Measurements from ENCODE around the gene AP4S1. TPM values are rescaled to one million over a fixed set of nuclear protein-coding genes. Genes with fewer than 3 reads are reported as not detected.
"Not testable (repeated sequence)": the region's sequence is repeated elsewhere in the genome, so short reads cannot be mapped to it uniquely, and the experiment has no call there.

AP4S1 gene
- total RNA-seq, 1 experiment from 2014 or later: 7.2 TPM

DNA sequence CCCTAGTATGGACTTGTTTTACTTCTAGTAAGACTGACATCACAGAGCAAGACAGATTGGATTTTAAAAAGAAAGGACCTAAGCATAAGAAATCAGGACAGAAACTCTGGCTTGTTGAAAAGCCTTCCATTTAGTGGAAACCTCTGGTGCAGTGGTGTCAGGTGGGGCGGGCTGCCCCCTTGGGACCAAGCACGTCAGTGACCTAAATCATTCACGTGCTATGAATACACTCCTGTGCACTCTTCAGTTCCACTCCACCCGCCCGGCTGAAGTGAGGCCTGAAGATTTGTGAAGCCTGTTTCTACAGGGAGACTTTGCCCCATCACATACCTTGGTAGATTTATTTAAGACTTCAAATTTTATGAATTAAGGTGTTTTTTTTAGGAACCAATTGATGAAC, 58.9 kb downstream of the AP4S1 start:
- no peak for DNase-seq (ENCODE audit: low read depth)

DNA sequence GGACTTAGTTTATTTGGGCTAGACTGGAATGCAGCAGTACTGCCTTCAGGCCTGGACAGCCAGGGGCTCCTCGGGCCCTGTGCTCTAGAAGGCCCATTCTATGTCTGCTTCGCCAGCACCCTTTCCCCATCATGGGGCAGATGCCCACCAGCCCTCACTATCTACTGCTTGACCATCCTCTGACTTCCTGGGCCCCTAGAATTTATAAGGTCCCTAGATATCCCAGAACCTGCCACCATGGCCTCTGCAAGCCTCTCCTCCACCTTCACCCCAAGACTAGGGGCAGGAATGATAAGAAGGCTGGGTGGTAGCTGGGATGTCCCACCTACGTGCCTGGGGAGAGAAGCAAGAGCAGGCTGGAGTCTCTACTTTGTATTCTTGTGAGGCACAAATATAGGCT, 59.6 kb downstream of the AP4S1 start:
- DNase-seq (ENCODE audit: low read depth): no peak

- DNase-seq (ENCODE audit: low read depth): not testable (repeated sequence)
These were observed 61.0 kb downstream of the AP4S1 start for GRCh38 chr14:31086466-31086865.

DNA sequence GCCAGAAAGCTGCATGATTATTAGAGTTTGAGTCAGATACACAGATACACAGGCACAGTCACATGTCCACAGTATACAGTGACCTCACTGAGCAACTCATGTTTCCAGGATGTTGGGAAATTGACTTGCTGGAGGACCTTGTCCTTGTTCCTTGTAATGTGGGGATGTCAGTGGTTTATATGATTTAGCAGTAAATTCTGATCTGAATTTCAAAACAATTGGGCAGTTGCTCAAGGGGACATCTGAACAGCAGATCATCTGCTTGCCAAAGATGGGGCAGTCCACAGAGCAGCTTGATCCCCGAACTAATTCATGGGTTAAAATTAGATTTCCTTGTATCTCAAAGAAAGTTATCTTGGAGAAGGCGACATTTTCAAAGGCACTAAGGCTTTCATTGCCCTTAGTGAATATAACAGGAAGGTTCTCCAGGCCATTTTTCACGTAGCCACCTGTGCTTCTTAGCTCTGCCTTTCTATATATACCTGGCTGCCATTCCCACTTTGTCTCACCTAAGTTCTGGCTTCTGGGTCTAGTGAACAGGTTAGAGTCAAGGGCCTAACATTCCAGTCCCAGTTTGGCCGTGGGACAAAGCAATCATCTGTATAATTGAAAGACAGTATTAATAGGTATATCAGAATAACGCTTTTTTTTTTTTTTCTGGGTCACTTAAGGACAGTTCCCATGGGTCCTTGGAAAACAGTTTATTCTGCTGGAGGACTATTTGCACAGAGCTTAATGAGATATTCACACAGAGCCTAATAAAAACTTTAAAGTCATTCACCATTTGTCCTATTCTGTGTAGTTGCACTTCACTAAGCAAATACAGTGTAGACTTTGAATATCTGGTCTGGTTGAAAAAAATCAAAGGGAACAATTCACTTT, 65.7 kb downstream of the AP4S1 start:
- DNase-seq (ENCODE audit: low read depth): peak; percentile 85

GRCh38 chr14:31092160-31092708, 66.8 kb downstream of the AP4S1 start:
- DNase-seq (ENCODE audit: low read depth): no peak

DNA sequence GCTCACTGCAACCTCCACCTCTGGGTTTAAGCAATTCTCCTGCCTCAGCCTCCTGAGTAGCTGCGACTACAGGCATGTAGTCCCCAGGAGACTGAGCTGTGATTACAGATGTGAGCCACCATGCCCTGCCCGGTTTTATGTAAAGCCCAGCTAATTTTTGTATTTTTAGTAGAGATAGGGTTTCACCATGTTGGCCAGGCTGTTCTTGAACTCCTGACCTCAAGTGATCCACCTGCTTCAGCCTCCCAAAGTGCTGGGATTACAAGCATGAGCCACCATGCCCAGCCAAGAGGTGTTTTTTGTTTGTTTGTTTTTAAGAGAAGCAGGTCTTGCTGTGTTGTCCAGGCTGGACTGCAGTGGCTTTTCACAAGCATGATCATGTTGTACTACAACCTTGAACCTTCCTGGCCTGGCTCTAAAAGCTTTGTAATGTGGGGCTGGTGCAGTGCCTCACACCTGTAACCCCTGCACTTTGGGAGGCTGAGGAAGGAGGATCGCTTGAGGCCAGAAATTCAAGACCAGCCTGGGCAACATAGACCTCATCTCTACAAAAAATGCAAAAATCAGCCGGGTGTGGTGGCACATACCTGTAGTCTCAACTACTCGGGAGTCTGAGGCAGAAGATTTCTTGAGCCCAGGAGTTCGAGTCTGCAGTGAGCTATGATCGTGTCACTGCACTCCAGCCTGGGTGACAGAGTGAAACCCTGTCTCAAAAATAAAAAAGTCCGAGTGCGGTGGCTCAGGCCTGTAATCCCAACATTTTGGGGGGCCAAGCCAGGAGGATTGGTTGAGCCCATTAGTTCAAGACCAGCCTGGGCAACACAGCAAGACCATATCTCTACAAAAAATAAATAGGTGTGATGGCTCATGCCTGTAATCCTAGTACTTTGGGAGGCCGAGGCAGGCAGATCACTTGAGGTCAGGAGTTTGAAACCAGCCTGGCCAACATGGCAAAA, 68.7 kb downstream of the AP4S1 start:
- DNase-seq (ENCODE audit: low read depth): not testable (repeated sequence)

GRCh38 chr14:31095817-31096216, 70.4 kb downstream of the AP4S1 start:
- not testable (repeated sequence) for DNase-seq (ENCODE audit: low read depth)

GRCh38 chr14:31096255-31096654, 70.8 kb downstream of the AP4S1 start:
- DNase-seq (ENCODE audit: low read depth): no peak

GRCh38 chr14:31097081-31097480, 71.6 kb downstream of the AP4S1 start:
- DNase-seq (ENCODE audit: low read depth): no peak

DNA sequence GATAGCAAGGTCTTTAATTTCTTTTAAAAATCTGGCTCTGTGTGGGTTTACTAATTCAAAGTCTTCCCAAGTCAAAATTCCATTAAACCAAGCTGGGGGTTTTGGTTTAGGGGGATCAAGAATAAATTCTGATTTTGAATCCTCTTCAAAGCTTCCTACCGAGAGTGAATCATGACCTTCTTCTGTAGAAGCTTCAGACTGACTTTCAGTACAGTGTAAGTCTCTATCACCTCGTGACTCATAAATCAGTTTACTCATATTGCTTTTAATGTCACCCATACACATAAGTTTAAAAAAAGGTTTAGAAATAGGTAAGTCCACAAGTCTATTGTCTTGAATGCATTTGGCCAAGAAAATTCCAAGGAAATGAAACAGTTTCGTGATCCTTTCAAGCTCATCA, 81.3 kb downstream of the AP4S1 start:
- DNase-seq (ENCODE audit: low read depth): peak; percentile 42

DNA sequence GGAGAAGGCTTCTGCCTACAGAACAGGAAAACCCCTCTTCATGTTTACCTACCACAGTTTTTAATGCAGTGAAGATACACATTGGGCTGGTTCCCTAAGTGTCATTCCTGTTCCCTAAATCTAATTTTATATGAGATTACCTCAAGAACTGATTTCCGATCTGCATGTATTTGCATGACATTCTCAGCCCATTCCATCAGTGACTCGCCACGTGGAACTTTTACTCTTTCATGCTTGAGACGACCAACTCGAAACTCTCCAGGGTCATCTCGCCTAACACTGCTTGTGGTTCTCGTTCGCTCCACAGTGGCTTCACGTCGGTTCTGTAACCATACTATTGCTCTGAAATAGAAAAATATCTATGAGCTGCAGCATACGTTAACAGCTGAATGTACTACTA, 83.8 kb downstream of the AP4S1 start:
- DNase-seq (ENCODE audit: low read depth): no peak

DNA sequence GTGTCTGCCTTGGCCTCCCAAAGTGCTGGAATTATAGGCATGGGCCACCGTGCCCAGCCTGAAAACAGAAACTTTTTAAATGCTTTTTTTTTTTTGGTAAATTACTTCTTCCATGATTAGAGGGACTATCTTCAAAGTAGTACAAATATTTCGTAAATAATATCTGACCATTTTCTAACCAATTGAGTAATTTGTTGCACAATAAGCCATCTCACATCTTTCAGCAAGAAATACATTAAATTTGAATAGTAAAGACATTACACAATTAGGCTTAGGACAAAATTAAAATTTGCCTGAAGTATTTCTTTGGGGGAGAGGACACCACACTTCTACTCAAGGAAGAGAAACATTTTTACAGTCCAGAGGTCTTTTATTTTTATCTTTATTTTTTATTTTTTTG, 85.4 kb downstream of the AP4S1 start:
- no peak for DNase-seq (ENCODE audit: low read depth)

DNA sequence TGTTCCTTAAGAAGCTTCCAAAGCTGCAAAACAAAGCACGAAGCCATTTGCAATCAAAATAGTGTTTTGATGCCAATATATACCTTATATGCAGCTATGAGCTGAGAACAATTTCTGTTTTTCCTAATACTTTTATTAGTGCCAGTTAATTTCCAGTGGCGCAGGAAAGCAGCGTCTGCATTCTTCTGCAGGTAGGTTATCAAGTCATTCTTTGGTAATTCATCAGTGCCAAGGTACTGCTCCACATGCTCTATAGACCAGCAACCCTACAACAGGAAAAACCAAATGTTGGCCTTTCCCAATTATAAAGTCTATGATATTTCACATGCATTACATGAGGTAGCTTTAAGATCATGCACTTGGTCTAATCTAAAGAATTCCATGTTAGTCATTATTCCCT, 88.3 kb downstream of the AP4S1 start:
- DNase-seq (ENCODE audit: low read depth): no peak

GRCh38 chr14:31118892-31119291, 93.4 kb downstream of the AP4S1 start:
- DNase-seq (ENCODE audit: low read depth): no peak

DNA sequence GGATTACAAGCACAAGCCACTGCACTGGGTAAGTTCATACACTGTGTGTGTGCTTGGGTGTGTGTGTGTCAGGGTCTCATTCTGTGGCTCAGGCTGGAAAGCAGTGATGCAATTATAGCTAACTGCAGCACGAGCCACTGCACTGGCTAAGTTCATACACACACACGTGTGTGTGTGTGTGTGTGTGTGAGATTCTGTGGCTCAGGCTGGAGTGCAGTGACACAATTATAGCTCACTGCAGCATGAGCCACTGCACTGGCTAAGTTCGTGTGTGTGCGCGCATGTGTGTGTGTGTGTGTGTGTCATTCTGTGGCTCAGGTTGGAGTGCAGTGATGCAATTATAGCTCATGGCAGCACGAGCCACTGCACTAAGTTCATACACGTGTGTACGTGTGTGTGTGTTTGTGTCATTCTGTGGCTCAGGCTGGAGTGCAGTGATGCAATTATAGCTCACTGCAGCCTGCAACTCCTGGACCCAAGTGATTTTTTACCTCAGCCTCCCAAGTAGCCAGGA, 96.7 kb downstream of the AP4S1 start:
- peak; percentile 6 for DNase-seq (ENCODE audit: low read depth)

- DNase-seq (ENCODE audit: low read depth): no peak
These were observed 97.5 kb downstream of the AP4S1 start for GRCh38 chr14:31122921-31123320.

DNA sequence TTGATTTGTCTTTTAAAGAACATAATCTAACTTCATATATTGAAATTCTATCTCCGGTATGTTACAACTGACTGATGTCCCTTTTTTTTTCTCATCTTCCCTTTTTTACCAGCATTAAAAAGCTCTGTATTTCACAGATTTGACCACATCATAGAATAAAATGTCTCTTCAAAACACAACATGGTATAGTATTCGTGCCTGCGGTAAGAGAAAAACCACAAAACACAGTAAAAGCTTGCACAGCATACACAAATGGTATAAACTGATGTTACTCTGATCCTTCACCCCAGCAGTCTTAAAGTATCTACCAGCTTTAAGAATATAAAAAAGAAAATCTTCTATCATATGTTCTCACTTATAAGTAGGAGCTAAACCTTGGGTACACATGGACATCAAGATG, 98.7 kb downstream of the AP4S1 start:
- no peak for DNase-seq (ENCODE audit: low read depth)

GRCh38 chr14:31125231-31125630, 99.8 kb downstream of the AP4S1 start:
- no peak for DNase-seq (ENCODE audit: low read depth)

- no peak for DNase-seq (ENCODE audit: low read depth)
These were observed 101.2 kb downstream of the AP4S1 start for GRCh38 chr14:31126680-31127079.

DNA sequence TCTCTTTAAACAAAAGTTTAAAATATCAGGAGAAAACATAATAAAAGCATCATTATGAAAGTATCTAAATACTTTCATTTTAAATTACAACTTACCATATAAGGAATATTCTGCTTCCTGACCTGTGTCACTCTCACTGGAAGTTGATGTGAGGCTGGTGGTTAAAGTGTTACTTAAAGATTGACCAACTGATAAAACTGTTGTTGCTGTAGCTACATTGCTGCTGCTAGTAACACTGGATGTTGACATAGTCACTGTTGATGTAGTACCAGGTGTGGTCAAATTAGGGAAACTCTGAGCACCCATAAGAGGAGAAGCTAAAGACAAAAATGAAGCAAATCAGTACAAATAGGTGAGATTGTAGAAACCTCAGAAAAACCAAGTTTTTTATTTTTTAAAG, 102.2 kb downstream of the AP4S1 start:
- DNase-seq (ENCODE audit: low read depth): no peak
